H7 (cell line): ENCODE results near the gene NAT16. TPM values are rescaled to one million over a fixed set of nuclear protein-coding genes. Genes with fewer than 3 reads are reported as not detected.
"Not testable (repeated sequence)": the region's sequence is repeated elsewhere in the genome, so short reads cannot be mapped to it uniquely, and the experiment has no call there.

Source experiments
- DNase-seq: peaks from one replicate; pipeline ENCODE4 v3.0.0; 2012
- H3K27me3 ChIP-seq: 2 replicates; pipeline ENCODE4 v1.6.0; 2011; ENCODE audit warnings: mild to moderate bottlenecking, low read length; ENCODE audit not compliant: control insufficient read depth, insufficient read depth
- H3K36me3 ChIP-seq: replicated peaks from 2 replicates; pipeline ENCODE4 v1.5.1; 2011; ENCODE audit warnings: low read length; ENCODE audit not compliant: control insufficient read depth, insufficient read depth
- H3K4me3 ChIP-seq: 2 replicates; pipeline ENCODE4 v1.5.1; 2011; ENCODE audit warnings: low read depth, mild to moderate bottlenecking, control low read depth, low read length, moderate library complexity; ENCODE audit not compliant: insufficient read depth
- total RNA-seq: library from RNA; depleted of rRNA; stranded (reverse); fragments of >200 nt; shearing (Covaris generic); gene quantifications from 2 replicates; pipeline ENCODE4 v1.2.3, GENCODE V29; 2014

The NAT16 gene
- total RNA-seq, 1 experiment from 2014 or later, result 0.59 TPM

- peak; percentile 36 for DNase-seq
- Histone ChIP-seq H3K36me3 (no peaks in the 10 kb centered on the region; the same call in 1 of the 2 replicates), H3K4me3 (no peak overlapping the region), H3K27me3 (no peaks in the 10 kb centered on the region)
Measured at GRCh38 chr7:101208794-101209193, 28.7 kb upstream of the NAT16 start.

GRCh38 chr7:101207459-101207858, 27.4 kb upstream of the NAT16 start:
- DNase-seq, result peak; percentile 48
- H3K36me3 ChIP-seq, result no peaks in the 10 kb centered on the region; the same call in 1 of the 2 replicates
- H3K27me3 ChIP-seq, result peaks cover 4% of the 10 kb centered on the region
- no peak overlapping the region for H3K4me3 ChIP-seq

- Histone ChIP-seq H3K4me3 (no peak overlapping the region), H3K27me3 (peaks cover 12% of the 10 kb centered on the region), H3K36me3 (no peaks in the 10 kb centered on the region; the same call in 1 of the 2 replicates)
- no peak for DNase-seq
Measured at GRCh38 chr7:101206665-101207042, 26.6 kb upstream of the NAT16 start.

- Histone ChIP-seq H3K27me3 (peaks cover 13% of the 10 kb centered on the region), H3K4me3 (no peak overlapping the region), H3K36me3 (no peaks in the 10 kb centered on the region; the same call in 1 of the 2 replicates)
- peak; percentile 41 for DNase-seq
Measured at GRCh38 chr7:101205901-101206664, 26.0 kb upstream of the NAT16 start.

- H3K27me3 ChIP-seq, result peaks cover 13% of the 10 kb centered on the region
- DNase-seq, H3K4me3 ChIP-seq, H3K36me3 ChIP-seq: not testable (repeated sequence)
Measured at GRCh38 chr7:101203740-101204738, 23.9 kb upstream of the NAT16 start.

GRCh38 chr7:101202603-101202918, 22.5 kb upstream of the NAT16 start:
- Histone ChIP-seq H3K27me3 (peaks cover 13% of the 10 kb centered on the region), H3K4me3 (no peak overlapping the region), H3K36me3 (no peaks in the 10 kb centered on the region; the same call in 1 of the 2 replicates)
- no peak for DNase-seq

- DNase-seq, result peak; percentile 92
- Histone ChIP-seq H3K36me3 (no peaks in the 10 kb centered on the region; the same call in 1 of the 2 replicates), H3K4me3 (peak overlapping the region; percentile 59)
Measured at GRCh38 chr7:101201695-101202602, 21.9 kb upstream of the NAT16 start.

GRCh38 chr7:101200862-101201599, 20.9 kb upstream of the NAT16 start, which contains the start of gene MOGAT3:
Gene MOGAT3 (minus strand): TSS chr7:101201036. CDS start chr7:101200854, 182 bp downstream.
- peak; percentile 80 for DNase-seq
- Histone ChIP-seq H3K4me3 (peak within 1 kb of the TSS; percentile 59), H3K27me3 (peaks cover 13% of the 10 kb centered on the region), H3K36me3 (no peaks in the 10 kb centered on the region)

More at GRCh38 chr7:101201695-101202602, 21.9 kb upstream of the NAT16 start:
- H3K27me3 ChIP-seq, result peaks cover 13% of the 10 kb centered on the region

- Histone ChIP-seq H3K27me3 (peaks cover 13% of the 10 kb centered on the region), H3K36me3 (no peaks in the 10 kb centered on the region), H3K4me3 (no peak overlapping the region)
- DNase-seq, result peak; percentile 68
Measured at GRCh38 chr7:101200504-101200861, 20.4 kb upstream of the NAT16 start.

- not testable (repeated sequence) for H3K4me3 ChIP-seq, H3K36me3 ChIP-seq, DNase-seq
- peaks cover 13% of the 10 kb centered on the region for H3K27me3 ChIP-seq
Measured at GRCh38 chr7:101199522-101199921, 19.4 kb upstream of the NAT16 start.

- Histone ChIP-seq H3K36me3 (no peaks in the 10 kb centered on the region), H3K4me3 (no peak overlapping the region), H3K27me3 (peaks cover 13% of the 10 kb centered on the region)
- peak; percentile 58 for DNase-seq
Measured at GRCh38 chr7:101198476-101198875, 18.4 kb upstream of the NAT16 start.

GRCh38 chr7:101197991-101198390, 17.9 kb upstream of the NAT16 start:
- Histone ChIP-seq H3K4me3 (no peak overlapping the region), H3K36me3 (no peaks in the 10 kb centered on the region), H3K27me3 (peaks cover 13% of the 10 kb centered on the region)
- peak; percentile 55 for DNase-seq

- DNase-seq, result peak; percentile 65
- no peaks in the 10 kb centered on the region for H3K36me3 ChIP-seq
- H3K4me3 ChIP-seq, result no peak overlapping the region
- H3K27me3 ChIP-seq, result no peaks in the 10 kb centered on the region
Measured at GRCh38 chr7:101195884-101196283, 15.8 kb upstream of the NAT16 start.
